HG03571 (cell line): ENCODE measurements around the gene MTG2.

Source experiments
- ATAC-seq: cut with Tn5 transposase; IDR thresholded peaks from one replicate; pipeline ENCODE4 v1.9.1; 2021; ENCODE audit not compliant: unreplicated experiment

The MTG2 gene

DNA sequence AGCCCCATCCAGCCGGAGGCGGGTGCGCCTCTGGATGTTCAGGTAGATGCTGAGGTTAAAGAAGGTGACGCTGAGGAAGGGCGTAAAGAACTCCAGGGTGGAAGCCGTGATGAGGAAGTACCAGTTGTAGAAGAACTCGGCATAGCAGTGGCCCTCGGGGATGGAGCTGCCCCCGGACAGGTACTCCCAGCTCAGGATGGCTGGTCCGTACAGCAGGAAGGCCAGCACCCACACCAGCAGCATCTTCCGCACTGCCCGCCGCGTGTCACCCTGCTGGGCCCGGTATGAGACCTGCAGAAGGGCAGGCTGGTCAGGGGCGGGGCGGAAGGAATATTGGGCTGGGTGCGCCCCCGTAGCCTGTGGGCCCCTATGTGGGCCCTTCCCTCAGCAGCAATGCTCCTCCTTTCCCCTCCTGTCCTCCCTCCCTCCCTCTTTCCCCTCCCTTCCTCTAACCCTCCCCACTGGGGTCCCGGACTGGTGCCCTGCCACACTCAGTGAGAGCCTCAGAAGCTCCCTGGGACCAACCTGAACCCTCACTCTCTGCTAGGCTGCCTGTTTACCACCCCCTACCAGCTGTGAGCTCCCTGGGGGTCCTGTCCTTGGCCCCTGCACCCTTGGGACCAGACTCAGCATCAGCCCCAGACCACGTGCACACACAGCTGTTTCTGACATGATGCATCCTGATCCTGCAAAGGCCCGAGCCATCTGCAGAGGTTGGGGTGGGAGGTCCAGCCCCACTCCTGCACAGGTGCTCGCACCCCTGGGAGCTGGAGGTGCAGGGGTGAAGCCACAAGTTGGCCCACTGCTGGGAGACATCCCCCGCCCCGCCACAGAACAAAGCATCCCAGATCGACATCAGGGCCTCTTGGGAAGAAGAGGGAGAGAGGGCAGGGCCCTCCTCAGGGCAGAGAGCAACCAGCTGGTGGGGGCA lies 34.1 kb downstream of the MTG2 start:
- ATAC-seq: no peak

DNA sequence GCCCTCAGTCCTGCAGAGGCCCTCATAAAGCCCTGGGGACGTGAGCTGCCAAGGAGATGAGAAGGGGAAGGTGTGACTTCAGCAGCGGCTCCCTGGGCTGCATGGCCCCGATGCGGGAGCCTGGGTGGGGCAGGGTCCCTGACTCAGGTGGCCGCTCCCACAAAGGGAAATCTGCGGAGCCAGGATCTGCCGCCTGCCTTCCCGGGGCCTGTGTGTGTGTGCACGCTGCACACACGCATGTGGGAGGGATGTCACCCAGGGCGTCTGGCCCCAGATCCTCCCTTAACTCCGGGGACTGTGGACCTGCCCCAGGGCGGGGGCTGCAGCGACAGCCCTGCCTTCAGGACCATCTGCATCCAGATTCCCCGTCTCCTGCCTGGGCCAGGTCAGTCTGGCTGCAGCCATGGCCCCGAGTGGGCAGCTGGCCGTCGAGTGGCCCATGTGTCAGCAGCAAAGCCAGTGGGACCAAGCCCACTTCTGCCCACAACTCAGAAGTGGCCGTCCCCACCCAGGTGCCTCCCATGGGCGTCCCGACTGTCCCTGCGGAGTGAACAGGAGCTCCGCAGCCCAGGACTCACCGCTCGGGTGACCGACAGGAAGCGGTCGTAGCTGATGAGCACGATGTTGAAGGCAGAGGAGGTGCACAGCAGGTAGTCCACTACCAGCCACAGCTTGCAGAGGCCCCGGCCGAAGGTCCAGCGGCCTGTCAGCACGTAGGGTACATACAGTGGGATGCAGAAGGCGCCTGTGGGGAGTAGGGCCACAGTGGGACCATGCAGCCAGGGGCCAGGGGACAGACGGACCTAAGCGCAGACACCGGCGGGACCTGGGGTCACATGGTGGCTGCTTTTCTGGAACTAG lies 35.3 kb downstream of the MTG2 start:
- ATAC-seq: no peak

DNA sequence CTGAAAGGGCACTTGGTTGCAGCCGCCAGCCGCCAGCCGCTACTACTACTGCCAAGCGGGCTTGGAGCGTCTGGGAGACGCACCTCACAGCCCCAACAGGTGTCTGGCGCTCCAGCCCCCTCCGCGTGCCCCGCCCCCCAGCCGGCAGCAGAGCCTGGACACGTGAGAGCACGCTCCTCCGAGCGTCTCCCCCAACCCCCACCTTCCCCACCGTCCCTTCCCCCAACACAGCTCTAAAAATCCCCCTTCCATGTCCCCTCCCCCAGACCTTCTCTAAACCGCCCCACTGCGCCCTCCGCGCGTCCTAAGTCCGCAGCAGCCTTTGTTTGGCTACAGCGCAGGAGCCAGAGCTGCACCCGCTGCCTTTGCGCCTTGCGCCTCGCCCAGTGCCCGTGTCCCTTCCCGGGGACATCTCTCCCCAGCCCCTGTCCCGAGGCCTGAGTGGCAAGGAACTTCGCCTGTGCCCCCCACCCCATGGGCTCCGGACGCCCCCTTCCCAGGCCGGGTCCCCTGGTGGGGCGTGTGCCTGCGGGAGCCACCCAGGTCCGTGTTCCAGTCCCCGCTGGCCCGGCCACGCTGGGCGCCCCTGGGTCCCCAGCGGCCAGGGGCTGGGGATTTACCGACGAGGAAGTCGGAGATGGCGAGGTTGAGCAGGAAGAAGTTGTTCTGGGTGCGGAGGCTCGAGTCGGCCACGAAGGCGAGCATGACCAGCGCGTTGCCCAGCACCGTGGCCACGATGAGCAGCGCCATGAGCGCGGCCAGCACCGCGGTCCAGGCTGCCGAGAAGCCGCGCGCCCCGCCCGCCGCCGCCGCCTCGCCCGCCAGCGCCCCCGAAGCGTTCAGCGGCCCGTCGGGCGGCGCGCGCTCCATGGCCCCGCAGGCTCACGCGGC lies 36.5 kb downstream of the MTG2 start:
- no peak for ATAC-seq

DNA sequence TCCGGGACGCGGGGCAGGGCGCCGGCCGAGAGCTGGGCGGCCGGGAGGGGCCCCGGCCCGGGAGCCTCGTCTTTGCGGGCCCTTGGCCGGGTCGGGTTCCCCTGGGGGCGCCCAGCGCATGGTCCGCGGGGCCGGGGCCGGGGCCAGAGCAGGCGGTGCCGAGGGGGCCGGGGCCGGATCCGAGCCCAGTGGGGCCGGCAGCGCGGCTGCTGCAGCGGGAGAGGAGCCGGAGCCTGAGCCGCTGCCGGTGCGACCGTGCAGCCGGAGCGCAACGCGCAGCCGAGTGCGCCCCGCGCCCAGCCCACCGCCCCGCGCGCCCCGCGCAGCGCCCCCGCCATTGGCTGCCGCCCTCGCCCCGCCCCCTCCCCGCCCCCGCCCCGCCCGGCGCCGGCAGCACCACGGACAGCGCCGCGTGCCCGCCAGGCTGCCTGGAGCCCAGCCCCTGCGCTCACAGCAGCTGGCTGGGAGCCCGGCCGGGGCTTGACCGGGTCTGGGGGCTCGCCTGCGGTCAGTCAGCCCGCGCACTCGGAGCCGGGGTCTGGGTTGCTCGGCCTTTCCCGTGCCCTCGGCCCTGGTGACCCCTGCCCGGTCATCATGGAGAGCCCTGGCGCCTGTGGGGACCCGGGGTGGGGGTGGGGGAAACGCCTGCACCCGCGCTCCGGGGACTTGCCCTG lies 37.3 kb downstream of the MTG2 start, which contains the start of gene HRH3:
HRH3 (minus strand) TSS at position 287 of the 674 bp plus-strand sequence. CDS start 308 bp downstream, outside the sequence.
- ATAC-seq: no peak

DNA sequence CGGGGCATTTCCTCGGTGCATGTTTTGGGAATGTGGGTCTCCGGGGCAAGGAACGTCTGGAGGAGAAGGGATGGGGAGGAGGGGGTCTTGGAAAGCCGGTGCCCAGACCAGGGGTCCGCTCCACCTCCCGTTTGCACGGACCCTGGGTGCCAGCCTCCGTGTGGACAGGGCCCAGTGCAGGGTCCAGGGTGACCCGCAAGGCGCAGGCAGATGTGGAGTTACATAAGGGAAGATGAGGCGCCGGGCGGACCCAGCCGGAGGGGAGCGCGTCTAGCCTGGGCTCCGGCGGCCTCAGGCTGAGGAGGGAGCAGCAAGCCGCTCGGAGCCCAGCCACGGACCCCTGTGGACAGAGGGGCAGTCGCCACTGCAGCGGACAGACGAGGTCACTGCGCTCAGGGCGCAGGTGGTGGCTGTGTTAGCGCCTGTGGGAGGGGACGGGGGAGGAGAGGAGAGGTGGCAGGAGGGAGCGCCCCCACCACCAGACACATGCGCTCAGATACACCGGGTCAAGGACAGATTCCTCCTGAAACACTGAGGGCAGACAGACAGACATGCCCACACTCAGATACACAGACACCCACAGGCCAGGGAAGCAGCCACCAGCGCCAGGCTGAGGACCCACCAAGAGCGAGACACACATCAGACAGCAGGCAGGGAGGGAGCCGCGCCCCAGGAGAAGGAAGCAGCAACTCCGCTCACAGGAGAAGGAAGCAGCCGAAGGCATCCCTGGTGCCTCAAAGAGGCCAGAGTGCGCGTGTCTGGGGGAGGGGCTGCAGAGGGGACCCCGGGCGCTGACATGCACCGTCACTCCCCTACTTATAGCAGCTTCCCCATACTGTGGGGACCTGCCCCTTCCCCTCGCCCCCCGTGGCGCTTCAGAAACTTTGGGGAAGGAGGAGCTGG lies 38.1 kb downstream of the MTG2 start:
- ATAC-seq: no peak

DNA sequence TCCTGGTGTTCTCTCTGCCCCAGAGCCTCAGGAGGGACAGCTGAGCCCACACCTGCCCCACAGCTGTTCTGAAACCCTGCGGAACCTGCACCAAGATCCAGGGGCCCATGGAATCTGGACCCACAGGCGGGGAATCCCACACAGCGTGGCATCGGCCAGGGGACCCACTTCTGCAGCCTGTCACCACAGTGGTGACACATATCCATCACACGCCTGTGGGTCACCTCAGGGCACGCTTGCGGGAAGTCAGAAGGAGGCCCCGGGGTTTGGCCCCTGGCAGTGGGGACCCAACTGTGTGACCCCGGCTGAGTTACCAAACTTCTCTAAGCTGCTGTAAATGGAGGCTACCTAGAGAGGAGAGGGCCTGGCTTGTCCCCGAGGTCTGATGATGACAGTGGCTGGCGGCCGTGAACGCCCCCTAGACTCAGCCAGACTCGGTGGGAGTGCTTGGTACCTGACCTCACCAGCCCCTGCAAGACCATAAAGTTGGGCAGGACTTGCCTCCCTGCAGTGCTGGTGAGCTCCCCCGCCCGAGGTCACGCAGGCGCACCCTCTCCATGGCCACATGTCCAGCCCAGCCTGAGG lies 39.5 kb downstream of the MTG2 start:
- ATAC-seq: no peak

DNA sequence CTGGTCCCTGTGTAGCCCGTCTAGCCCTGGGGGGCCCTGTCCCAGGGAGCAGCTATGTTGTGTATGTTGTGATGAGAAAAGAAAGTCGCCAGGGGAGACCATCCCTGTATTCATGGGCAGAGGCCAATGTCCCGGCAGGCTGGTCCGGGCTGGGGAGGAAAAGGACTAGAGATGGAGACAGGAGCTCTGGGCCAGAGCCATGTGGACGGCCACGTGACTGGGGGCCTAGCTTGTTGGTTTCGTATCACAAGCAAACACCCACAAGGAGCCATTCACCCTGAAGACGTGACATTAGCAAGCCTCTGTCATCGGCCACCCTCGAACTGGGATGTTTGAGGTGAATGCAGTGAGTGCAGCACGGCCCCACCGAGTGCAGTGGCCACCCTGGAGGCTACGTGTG lies 40.1 kb downstream of the MTG2 start:
- ATAC-seq: no peak

DNA sequence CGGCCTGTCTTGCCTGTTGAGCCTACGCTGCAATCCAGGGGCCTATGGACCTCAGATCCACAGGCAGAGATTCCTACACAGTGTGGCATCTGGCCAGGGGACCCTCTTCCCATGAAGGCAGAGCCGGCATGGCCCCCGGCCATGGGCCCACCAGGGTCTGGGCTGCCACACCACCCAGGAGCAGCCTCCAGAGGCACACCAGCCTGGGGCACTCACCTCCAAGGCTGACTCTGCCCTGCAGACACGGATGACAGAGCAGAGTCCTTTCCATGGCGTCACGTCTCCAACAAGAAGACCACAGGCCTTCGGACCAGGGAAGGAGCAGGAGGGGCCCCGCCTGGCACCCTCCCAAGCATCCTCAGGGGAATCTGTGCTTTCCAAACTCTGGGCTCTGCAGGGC lies 40.7 kb downstream of the MTG2 start:
- ATAC-seq: no peak

DNA sequence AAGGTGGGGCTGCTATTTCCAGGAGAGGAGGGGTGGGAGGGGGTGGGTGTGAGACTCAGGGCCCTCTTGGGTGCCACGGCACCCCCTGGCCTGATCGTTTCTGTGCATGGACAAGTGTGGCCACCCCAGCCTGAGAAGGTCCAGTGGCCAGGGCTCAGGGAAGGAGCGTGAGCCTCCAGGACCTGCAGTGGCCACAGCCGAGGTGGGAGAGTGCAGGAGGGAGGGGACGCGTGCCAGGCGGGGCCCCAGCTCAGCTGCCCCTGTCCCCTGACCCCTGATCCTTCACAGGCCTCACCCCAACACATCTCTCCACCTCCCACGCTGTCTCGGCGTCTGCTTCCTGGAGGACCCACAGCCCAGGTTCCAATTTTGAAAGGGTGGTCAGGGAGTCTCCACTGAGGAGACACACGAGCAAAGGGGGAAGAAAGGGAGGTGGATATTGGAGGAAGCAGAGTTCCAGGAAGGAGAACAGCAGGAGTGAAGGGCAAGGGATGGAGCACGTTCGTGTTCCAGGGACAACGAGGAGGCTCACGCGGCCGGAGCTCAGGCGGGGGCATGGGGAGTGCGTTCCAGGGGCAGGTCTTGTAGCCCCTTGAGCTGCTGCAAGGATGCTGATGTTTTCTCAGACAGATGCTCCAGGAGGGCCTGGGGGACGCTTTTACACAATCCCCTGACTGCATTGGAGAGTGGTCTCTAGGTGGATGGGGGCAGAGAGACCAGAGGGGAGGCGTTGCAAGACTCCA lies 41.5 kb downstream of the MTG2 start:
- no peak for ATAC-seq

DNA sequence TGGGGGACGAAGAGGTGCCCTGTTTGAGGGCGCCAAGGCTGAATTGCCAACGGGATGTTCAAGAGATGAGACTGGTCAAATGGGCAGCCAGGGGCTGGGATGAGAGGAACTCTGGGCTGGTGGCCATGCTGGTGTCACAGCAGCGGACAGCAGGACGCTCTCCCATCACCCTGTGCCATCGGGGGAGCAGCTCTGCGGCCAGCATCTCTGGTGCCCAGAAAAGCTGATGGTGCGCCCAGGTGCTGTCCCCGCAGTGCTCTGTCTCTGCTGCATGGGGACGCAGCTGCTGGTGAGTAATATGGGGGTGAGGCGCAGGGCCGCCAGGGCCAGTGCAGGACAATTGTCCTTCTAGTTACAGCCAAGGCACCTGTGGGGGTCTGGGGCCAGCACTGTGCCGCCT lies 42.2 kb downstream of the MTG2 start:
- ATAC-seq: no peak

DNA sequence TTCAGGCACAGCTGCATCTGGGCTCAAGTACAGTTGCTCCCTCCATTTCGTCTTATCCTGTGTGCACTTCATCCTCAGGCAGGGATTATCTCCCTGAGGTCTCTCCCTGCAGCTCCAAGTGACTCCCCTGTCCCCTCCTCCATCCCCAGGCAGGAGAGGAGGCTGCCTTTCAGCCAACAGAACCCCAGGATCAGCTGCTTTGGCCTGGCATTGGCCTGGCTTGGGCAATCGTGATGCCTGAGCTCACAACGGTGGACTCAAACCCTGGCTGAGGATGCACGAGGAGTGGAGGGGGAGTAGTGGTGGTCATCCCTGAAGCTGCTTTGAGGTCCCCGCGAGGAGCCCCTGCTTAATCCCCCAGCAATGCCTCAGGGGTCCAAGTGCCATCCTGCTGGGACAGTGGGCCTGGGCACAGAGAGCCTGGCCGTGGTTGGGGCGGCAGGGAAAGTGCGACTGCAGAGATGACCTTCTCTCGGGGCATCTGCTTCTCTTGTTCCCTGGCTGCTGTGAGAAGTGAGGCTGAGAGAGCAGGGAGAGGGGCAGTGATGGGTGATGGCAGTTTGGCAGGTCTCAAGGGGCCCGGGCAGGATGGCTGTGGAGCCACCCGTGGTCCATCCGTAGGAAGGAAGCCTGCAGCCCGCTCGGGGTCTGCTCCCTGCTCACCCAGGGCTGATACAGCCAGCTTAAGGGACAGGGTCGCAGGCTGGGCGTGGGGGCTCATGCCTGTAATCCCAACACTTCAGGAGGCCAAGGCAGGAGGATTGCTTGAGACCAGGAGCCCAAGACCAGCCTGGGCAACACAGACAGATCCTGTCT lies 43.2 kb downstream of the MTG2 start:
- ATAC-seq: no peak

DNA sequence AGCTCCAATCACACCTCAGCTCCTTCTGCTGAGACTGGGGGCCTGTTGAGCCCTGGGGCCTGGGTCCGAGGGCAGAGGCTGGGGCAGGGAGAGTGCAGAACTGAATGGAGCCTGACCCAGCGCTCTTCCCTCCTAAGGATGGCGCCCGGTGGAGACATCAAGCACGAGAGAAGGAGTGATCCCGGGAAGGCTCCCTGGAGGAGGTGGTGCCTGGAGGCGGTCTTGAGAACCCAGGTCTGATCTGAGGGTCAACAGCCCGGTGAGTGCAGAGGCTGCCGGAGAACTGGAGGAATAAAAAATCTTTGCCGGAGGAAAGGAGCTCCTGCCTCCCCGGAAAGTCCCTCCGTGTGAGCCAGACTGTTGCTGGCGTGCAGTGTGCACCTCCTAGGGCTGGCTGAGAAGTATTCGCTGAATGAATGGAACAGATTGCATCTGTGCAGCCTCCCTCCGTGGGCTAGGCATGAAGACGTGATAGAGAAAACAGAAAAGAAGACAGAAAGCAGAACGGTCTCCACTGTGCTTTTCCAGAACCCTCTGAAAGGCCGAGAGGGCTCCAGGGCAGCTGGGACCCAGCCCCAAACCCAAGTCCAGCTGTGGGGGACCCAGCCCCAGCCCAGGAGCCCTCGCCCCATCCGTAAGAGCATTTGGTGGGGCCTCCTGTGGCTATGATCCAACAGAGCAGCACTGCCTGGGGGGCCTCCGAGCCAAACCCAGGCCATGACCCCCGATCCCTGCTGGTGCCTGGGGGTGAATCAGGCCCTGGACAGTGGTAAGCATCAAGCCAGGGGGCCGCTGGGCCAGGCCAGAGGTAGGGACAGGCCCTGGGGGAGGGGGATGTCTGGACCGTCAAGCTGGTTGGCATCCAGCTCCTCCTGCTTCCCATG lies 44.1 kb downstream of the MTG2 start:
- ATAC-seq: no peak

DNA sequence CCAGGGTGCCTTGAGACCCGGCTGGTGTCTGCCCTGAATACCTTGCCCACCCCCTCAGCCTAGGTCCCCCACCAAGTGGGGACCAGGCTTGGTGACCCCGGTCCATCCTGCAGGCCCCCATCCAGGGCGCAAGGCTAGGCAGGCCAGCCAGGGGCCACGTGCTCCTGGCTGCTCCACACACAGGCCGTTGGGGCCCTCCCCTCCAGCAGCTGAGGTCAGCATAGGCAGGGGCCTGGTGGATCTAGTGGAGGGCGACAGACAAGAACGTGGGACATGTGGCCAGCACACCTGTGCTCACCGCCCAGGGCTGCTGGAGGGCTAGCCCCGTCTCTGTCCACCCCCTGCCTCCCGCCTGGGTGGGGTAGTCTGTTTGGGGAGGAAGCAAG lies 44.8 kb downstream of the MTG2 start:
- ATAC-seq: no peak

DNA sequence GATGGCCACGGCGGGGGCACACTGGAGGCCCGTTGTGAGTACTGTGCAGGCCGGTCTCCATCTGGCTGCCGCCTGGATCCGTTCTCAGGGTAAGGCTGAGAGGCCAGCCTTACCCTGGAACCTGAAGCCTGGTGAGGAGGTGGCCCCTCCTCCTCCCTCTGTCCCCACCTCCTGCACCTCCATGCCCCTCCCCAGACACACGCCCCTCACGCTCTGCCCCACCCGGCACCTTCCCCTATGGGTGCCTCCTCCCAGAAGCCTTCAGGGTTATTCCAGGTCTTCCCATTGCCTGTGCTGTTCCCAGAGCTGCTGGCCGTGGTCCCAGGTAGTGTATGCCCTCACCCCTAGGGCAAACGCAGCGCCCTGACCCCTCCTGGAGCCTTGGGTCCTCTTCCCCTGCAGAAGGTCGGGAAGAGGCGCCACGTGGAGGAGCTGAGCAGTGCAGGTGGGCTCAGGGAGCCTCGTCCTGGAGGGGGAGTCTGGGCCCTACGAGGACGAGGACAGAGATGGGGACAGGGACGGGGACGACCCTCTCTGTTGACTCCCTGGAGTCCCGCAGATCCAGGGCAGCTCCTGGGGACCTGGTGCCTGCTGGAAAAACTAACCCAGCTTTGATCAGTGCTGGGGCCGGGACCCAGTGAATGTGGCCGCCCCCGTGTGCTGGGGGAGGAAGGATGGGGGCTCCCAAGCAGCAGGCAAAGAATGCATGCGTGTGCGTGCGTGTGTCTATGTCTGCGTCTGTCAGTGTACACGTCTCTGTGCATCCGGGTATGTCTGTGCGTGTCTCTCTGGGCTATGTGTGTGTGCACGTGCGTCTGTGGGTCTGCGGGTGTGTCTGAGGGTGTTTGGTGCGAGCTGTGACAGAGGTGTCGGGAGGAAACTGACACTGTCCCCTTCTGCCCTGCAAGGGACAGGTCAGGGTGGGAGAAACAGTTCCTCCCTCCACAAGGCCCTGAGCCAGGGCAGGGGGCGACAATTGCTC lies 45.4 kb downstream of the MTG2 start:
- no peak for ATAC-seq

DNA sequence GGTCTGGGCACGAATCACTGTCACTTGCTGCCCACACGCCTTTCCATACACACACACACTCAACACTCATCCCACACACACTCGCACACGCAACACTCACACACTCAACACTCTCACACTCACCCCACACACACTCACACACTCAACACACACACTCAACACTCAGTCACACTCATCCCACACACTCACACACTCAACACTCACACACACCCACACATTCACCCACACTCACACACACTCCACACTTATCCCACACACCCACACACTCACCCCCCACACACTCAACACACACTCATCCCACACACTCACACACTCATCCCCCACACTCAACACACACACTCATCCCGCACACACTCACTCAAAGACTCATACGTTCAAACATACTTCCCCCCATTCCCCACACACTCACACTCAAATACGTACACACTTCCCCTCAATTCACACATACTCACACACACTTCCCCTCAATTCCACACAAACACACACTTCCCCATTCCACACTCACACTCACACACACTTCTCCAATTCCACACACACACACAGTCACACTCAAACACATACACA lies 46.2 kb downstream of the MTG2 start:
- no peak for ATAC-seq
